NCI-H2107 (cell line): ENCODE results near the gene INF2.

Experiments
- DNase-seq: peaks from one replicate; lab custom pipeline; 2025; lab: John Stamatoyannopoulos, UW

INF2 gene

GRCh38 chr14:104770072-104770579 is 80.7 kb downstream of the INF2 start:
- DNase-seq = no peak

- DNase-seq = no peak
Observed at GRCh38 chr14:104770851-104771272, 81.4 kb downstream of the INF2 start.

DNA sequence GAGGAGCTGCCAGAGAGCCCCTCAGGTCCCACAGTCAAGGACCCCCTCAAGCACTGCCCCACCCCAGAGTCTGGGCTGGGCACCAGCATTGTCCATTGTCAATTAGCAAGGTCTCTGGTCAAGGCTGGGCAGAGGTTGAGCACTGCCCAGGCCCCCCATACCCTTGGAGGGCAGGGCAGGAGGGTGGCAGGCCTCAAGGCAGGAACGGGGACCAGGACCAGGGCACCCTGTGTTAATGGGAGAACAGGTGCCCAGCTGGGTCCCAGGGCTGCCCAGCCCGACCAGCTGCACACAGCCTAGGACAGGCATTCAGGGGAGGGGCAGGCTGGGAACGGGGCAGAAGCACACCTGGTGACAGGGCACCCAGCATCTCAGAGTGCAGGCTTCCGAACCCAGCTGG is 82.0 kb downstream of the INF2 start:
- no peak for DNase-seq
